Osteoblast (primary cell): ENCODE measurements around the gene AMMECR1. TPM values are rescaled to one million over a fixed set of nuclear protein-coding genes. Genes with fewer than 3 reads are reported as not detected.
A peak's percentile ranks its signal among the peaks of the same experiment; 100 is the strongest.

ENCODE experiments used
- DNase-seq: peaks from one replicate; pipeline ENCODE4 v3.0.0; 2011; ENCODE audit warnings: low spot score, mixed read lengths; ENCODE audit not compliant: insufficient read length; ENCODE audit errors: missing footprints
- H2AFZ ChIP-seq: 2 replicates; pipeline ENCODE4 v1.6.0; 2011; ENCODE audit warnings: mild to moderate bottlenecking, low read length
- H3K27ac ChIP-seq: 2 replicates; pipeline ENCODE4 v1.5.1; 2011; ENCODE audit warnings: mild to moderate bottlenecking, low read depth, low read length, moderate library complexity
- H3K27me3 ChIP-seq: 2 replicates; pipeline ENCODE4 v1.6.0; 2012; ENCODE audit warnings: mild to moderate bottlenecking, control low read depth, inconsistent platforms, low read length, moderate library complexity; ENCODE audit not compliant: insufficient read depth
- H3K36me3 ChIP-seq: 2 replicates; pipeline ENCODE4 v1.5.1; 2011; ENCODE audit warnings: mild to moderate bottlenecking, low read length, control low read depth, moderate library complexity; ENCODE audit not compliant: insufficient read depth
- H3K4me1 ChIP-seq: 2 replicates; pipeline ENCODE4 v1.5.1; 2011; ENCODE audit warnings: mild to moderate bottlenecking, low read length, control low read depth, moderate library complexity; ENCODE audit not compliant: insufficient read depth
- H3K4me2 ChIP-seq: 2 replicates; pipeline ENCODE4 v1.6.0; 2011; ENCODE audit warnings: mild to moderate bottlenecking, low read length; ENCODE audit not compliant: insufficient read depth
- H3K4me3 ChIP-seq: fragments of 200-600 bp; sonication (generic); 3 replicates; pipeline ENCODE4 v1.5.1; 2012; ENCODE audit warnings: mild to moderate bottlenecking, low read length, inconsistent platforms; ENCODE audit not compliant: insufficient read depth
- H3K79me2 ChIP-seq: 2 replicates; pipeline ENCODE4 v1.6.0; 2012; ENCODE audit warnings: mild to moderate bottlenecking, low read length, control low read depth, inconsistent platforms; ENCODE audit not compliant: insufficient read depth
- H3K9me3 ChIP-seq: 2 replicates; pipeline ENCODE4 v1.5.1; 2011; ENCODE audit warnings: low read depth, low read length, control low read depth
- H4K20me1 ChIP-seq: 2 replicates; pipeline ENCODE4 v1.6.0; 2012; ENCODE audit warnings: mild to moderate bottlenecking, low read length, control low read depth; ENCODE audit not compliant: insufficient read depth
- small RNA-seq: library from RNA; depleted of rRNA; stranded (forward); fragments of <200 nt; gene quantifications from one replicate; pipeline ENCODE3, GENCODE V24; 2012
- total RNA-seq: library from RNA; depleted of rRNA; stranded (reverse); fragments of >200 nt; gene quantifications from 2 replicates; pipeline ENCODE4 v1.2.3, GENCODE V29; 2012
- TF ChIP-seq, protein P1 (sequence below): IDR thresholded peaks from 2 replicates; pipeline ENCODE4 v1.5.1; 2011; ENCODE audit warnings: mild to moderate bottlenecking, low read depth, low read length, moderate library complexity; ENCODE audit errors: extremely low read depth

Gene AMMECR1
- total RNA-seq, 1 donor: 14.5 TPM

GRCh38 chrX:110145311-110145710 lies 172.6 kb downstream of the AMMECR1 start:
- Histone ChIP-seq H3K79me2 (no peaks in the 10 kb centered on the region), H3K27me3 (peaks cover 12% of the 10 kb centered on the region), H3K9me3 (no peaks in the 10 kb centered on the region), H3K4me2 (no peak overlapping the region), H3K4me1 (peaks cover 10% of the 10 kb centered on the region), H3K27ac (no peak overlapping the region), H3K4me3 (no peak overlapping the region), H3K36me3 (no peaks in the 10 kb centered on the region), H2AFZ (no peak overlapping the region), H4K20me1 (peaks cover 3% of the 10 kb centered on the region)
- TF ChIP-seq, protein P1, sequence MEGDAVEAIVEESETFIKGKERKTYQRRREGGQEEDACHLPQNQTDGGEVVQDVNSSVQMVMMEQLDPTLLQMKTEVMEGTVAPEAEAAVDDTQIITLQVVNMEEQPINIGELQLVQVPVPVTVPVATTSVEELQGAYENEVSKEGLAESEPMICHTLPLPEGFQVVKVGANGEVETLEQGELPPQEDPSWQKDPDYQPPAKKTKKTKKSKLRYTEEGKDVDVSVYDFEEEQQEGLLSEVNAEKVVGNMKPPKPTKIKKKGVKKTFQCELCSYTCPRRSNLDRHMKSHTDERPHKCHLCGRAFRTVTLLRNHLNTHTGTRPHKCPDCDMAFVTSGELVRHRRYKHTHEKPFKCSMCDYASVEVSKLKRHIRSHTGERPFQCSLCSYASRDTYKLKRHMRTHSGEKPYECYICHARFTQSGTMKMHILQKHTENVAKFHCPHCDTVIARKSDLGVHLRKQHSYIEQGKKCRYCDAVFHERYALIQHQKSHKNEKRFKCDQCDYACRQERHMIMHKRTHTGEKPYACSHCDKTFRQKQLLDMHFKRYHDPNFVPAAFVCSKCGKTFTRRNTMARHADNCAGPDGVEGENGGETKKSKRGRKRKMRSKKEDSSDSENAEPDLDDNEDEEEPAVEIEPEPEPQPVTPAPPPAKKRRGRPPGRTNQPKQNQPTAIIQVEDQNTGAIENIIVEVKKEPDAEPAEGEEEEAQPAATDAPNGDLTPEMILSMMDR: no peak
- no peak for DNase-seq

Small RNA genes lying within 50 kb of the gene (small RNA-seq; reads per million reads assigned to genes)
- gene GNG5P2 (not detected), gene SNORD96B (9.1 reads per million, percentile 91 among the genes with 10 or more reads in this experiment)

Other genes starting within 250 kb of the AMMECR1 start
- 0.59 and 0.72 TPM in 2 replicates for gene RTL9, start 40.8 kb upstream of the AMMECR1 start, total RNA-seq